Sigmoid colon (tissue), 7 donors: ENCODE measurements around the gene MYBBP1A. TPM values are rescaled to one million over a fixed set of nuclear protein-coding genes. Genes with fewer than 3 reads are reported as not detected.
"Not testable (repeated sequence)": the region's sequence is repeated elsewhere in the genome, so short reads cannot be mapped to it uniquely, and the experiment has no call there.

Experiments used
- DNase-seq: peaks from one replicate; pipeline ENCODE4 v3.0.0-alpha.2; 2019
- H3K27ac ChIP-seq, 4 donors: fragments of 200-600 bp; sonication (generic); one replicate each; pipeline ENCODE4 v1.5.1; 2016 to 2019; ENCODE audit warnings: mild to moderate bottlenecking in 1 of 4
- H3K27me3 ChIP-seq, 3 donors: fragments of 200-600 bp; sonication (generic); one replicate each; pipeline ENCODE4 v1.5.1; 2019; ENCODE audit warnings: mild to moderate bottlenecking in 1 of 3
- H3K36me3 ChIP-seq, 4 donors: fragments of 200-600 bp; sonication (generic); one replicate each; pipeline ENCODE4 v1.5.1; 2016 to 2019
- H3K4me1 ChIP-seq, 4 donors: fragments of 200-600 bp; sonication (generic); one replicate each; pipeline ENCODE4 v1.5.1; 2017 to 2019
- H3K4me3 ChIP-seq, 4 donors: fragments of 200-600 bp; sonication (generic); one replicate each; pipeline ENCODE4 v1.5.1; 2017 to 2019; ENCODE audit warnings: mild to moderate bottlenecking in 2 of 4, moderate library complexity in 1 of 4
- H3K9me3 ChIP-seq, 4 donors: fragments of 200-600 bp in 3 of 4; sonication (generic) in 3 of 4; one replicate each; pipeline versions ENCODE4 v1.5.1 to v1.6.1; 2013 to 2019
- CTCF ChIP-seq, 4 experiments: fragments of 450-650 bp in 3 of 4; fragments of 200-600 bp in 1 of 4; IDR thresholded peaks; one replicate each; pipeline ENCODE4 v1.5.1; 2016 to 2019; ENCODE audit warnings: antibody characterized with exemption in 4 of 4, mild to moderate bottlenecking in 3 of 4, moderate library complexity in 2 of 4
- EP300 ChIP-seq, 4 donors: sonication (generic); formaldehyde crosslinking; IDR thresholded peaks; one replicate each; pipeline ENCODE4 v1.6.1; 2017; ENCODE audit warnings: antibody characterized with exemption in 4 of 4
- POLR2A ChIP-seq, 2 donors: fragments of 450-650 bp; IDR thresholded peaks; one replicate each; pipeline ENCODE4 v1.6.1; 2016; ENCODE audit warnings: antibody characterized with exemption in 2 of 2, mild to moderate bottlenecking in 2 of 2, moderate library complexity in 2 of 2
- POLR2AphosphoS5 ChIP-seq, 4 donors: sonication (generic); formaldehyde crosslinking; IDR thresholded peaks; one replicate each; pipeline ENCODE4 v1.6.1; 2017; ENCODE audit warnings: antibody characterized with exemption in 4 of 4
- WGBS, 2 donors: extraction: QIAGEN DNeasy Blood & Tissue Kit; methylation state at CpG; one replicate each; pipeline ENCODE4 v1.1.7; 2013; 5-methylcytosine and 5-hydroxymethylcytosine counted together
- intact Hi-C: fragments of 100-400 bp; cut with DNase I; formaldehyde crosslinking; loops from one replicate; pipeline ENCODE4 v1.15.1; 2023
- polyA plus RNA-seq, 3 donors: library from polyadenylated mRNA; stranded (reverse); fragments of 200-250 nt; gene quantifications; one replicate each; pipeline ENCODE4 v1.2.3, GENCODE V29; 2013
- total RNA-seq, 4 donors: library from RNA; depleted of rRNA; stranded (reverse); fragments of >200 nt; gene quantifications; one replicate each; pipeline ENCODE4 v1.1.0, GENCODE V29; 2016
- donor health status: healthy with polysubstance abuse.
- donor health status: Bipolar disorder and iron deficiency.
- donor health status: healthy.

The MYBBP1A gene
- total RNA-seq (10 to 100 TPM; 23.2 to 32.4 (median 27.4) TPM), polyA plus RNA-seq (10 to 100 TPM in 1 of 3 donors, 1 to 10 TPM in 2; 6.6 to 44.5 (median 7.4) TPM)

GRCh38 chr17:4554997-4555799 is at the start of gene MYBBP1A:
Gene MYBBP1A, minus strand, starts transcription at chr17:4555384. Its CDS starts 60 bp downstream, at chr17:4555324.
- 0% methylated on average over 69 of the region's 69 CpGs for WGBS, 2 donors
- no peaks in the 10 kb centered on the region for H3K9me3 ChIP-seq
- H3K36me3 ChIP-seq, result peaks cover 4 to 36% (median 18%) of the 10 kb centered on the region in 4 donors
- H3K4me3 ChIP-seq, result peak within 1 kb of the TSS; percentile 83 to 88 (median 85)
- DNase-seq, result peak; percentile 98
- no peaks in the 10 kb centered on the region for H3K27me3 ChIP-seq
- peak within 1 kb of the TSS; percentile 77 to 86 (median 83) for H3K27ac ChIP-seq
- TF ChIP-seq POLR2A (IDR thresholded peaks at IDR 0.05), result peak in 1 of 2 donors; percentile 56
- peak; percentile 53 to 86 (median 82) for TF ChIP-seq POLR2AphosphoS5 (IDR thresholded peaks at IDR 0.05)
- peak in 1 of 4 experiments; percentile 6 for TF ChIP-seq CTCF (IDR thresholded peaks at IDR 0.05)
- no peak for TF ChIP-seq EP300 (IDR thresholded peaks at IDR 0.05)
- peaks cover 0 to 23% (median 20%) of the 10 kb centered on the region in 4 donors for H3K4me1 ChIP-seq
- intact Hi-C loops, result no loop called here

- H3K27me3 ChIP-seq, result peaks cover 0 to 15% (median 0%) of the 10 kb centered on the region in 3 donors
- intact Hi-C loops, H3K9me3 ChIP-seq, H3K4me3 ChIP-seq, H3K36me3 ChIP-seq, DNase-seq: not testable (repeated sequence)
- peaks cover 0 to 16% (median 3%) of the 10 kb centered on the region in 4 donors for H3K4me1 ChIP-seq
- H3K27ac ChIP-seq, result peak overlapping the region in 2 of 4 donors; percentile 15 to 56
- 90 to 92% methylated on average over 11 of the region's 11 CpGs for WGBS, 2 donors
Measured at GRCh38 chr17:4604736-4605135, 49.6 kb upstream of the MYBBP1A start.

- Histone ChIP-seq H3K9me3 (no peaks in the 10 kb centered on the region), H3K27me3 (peaks cover 0 to 20% (median 0%) of the 10 kb centered on the region in 3 donors), H3K36me3 (no peaks in the 10 kb centered on the region), H3K27ac (peak overlapping the region in 2 of 4 donors; percentile 15 to 56), H3K4me1 (peaks cover 0 to 16% (median 3%) of the 10 kb centered on the region in 4 donors), H3K4me3 (no peak overlapping the region)
- intact Hi-C loops, result no loop called here
- 82 to 85% methylated on average over 18 of the region's 18 CpGs for WGBS, 2 donors
- peak; percentile 78 for DNase-seq
- TF ChIP-seq CTCF (IDR thresholded peaks at IDR 0.05) (no peak), POLR2AphosphoS5 (IDR thresholded peaks at IDR 0.05) (no peak)
Measured at GRCh38 chr17:4604111-4604644, 49.0 kb upstream of the MYBBP1A start.

GRCh38 chr17:4602041-4602440 is 46.9 kb upstream of the MYBBP1A start:
- intact Hi-C loops, result no loop called here
- no peaks in the 10 kb centered on the region for H3K36me3 ChIP-seq
- peaks cover 0 to 1% (median under 1%) of the 10 kb centered on the region in 4 donors for H3K4me1 ChIP-seq
- no peak for DNase-seq
- TF ChIP-seq POLR2AphosphoS5 (IDR thresholded peaks at IDR 0.05), result no peak
- TF ChIP-seq POLR2A (IDR thresholded peaks at IDR 0.05), result no peak
- TF ChIP-seq CTCF (IDR thresholded peaks at IDR 0.05), result no peak
- TF ChIP-seq EP300 (IDR thresholded peaks at IDR 0.05), result no peak
- no peak overlapping the region for H3K4me3 ChIP-seq
- no peak overlapping the region for H3K27ac ChIP-seq
- no peaks in the 10 kb centered on the region for H3K9me3 ChIP-seq
- 83 to 89% methylated on average over 5 of the region's 5 CpGs for WGBS, 2 donors
- H3K27me3 ChIP-seq, result peaks cover 0 to 24% (median 0%) of the 10 kb centered on the region in 3 donors

- Histone ChIP-seq H3K27ac (no peak overlapping the region), H3K9me3 (no peaks in the 10 kb centered on the region), H3K36me3 (no peaks in the 10 kb centered on the region), H3K27me3 (peaks cover 0 to 24% (median 0%) of the 10 kb centered on the region in 3 donors), H3K4me3 (no peak overlapping the region), H3K4me1 (no peaks in the 10 kb centered on the region)
- no peak for TF ChIP-seq POLR2AphosphoS5 (IDR thresholded peaks at IDR 0.05)
- no peak for TF ChIP-seq CTCF (IDR thresholded peaks at IDR 0.05)
- no peak for TF ChIP-seq POLR2A (IDR thresholded peaks at IDR 0.05)
- no peak for TF ChIP-seq EP300 (IDR thresholded peaks at IDR 0.05)
- intact Hi-C loops, result no loop called here
- 92 to 95% methylated on average over 4 of the region's 4 CpGs for WGBS, 2 donors
- no peak for DNase-seq
Measured at GRCh38 chr17:4601326-4601725, 46.1 kb upstream of the MYBBP1A start.
